K562 (cell line): ENCODE data around the gene ARHGEF18. TPM values are rescaled to one million over a fixed set of nuclear protein-coding genes. Genes with fewer than 3 reads are reported as not detected.

ENCODE experiments used
- ATAC-seq: fragments of 200-7000 bp; cut with Tn5 transposase; 3 replicates; pipeline ENCODE4 v1.9.1; 2020; ENCODE audit warnings: moderate library complexity
- BruUV-seq: library from RNA; stranded (reverse); fragments of 400-500 nt; replicated peaks from 2 replicates; lab custom pipeline; 2021; lab: Mats Ljungman, UMichigan
- CTCF ChIA-PET: fragments of 300-600 bp; formaldehyde crosslinking; extraction: SDS; loops from one replicate; lab custom pipeline; 2021; ENCODE audit warnings: low intra/inter-chr PET ratio; lab: Yijun Ruan, JAX
- POLR2A ChIA-PET: fragments of 300-600, 350-650 bp; sonication (Branson Sonifier 250); formaldehyde crosslinking; extraction: SDS; loops from one replicate; lab custom pipeline; 2021; ENCODE audit warnings: antibody characterized with exemption, inconsistent platforms; lab: Yijun Ruan, JAX
- DNase-seq, 4 experiments: peaks; one replicate each; pipeline versions ENCODE4 v3.0.0 to v3.0.0-alpha.2; 2011 to 2018; ENCODE audit warnings: low spot score in 3 of 4, mixed read lengths in 3 of 4; ENCODE audit errors: extremely low read depth in 1 of 4
- FAIRE-seq: peaks from 2 replicates; lab custom pipeline; 2011; peaks lifted over from hg19 to GRCh38; lab: Jason Lieb, UNC
- H2AFZ ChIP-seq: 2 replicates; pipeline ENCODE4 v1.6.0; 2011; ENCODE audit warnings: low read depth, low read length, control low read depth, inconsistent platforms
- H3K27ac ChIP-seq: fragments of 200-600 bp; 3 replicates; pipeline ENCODE4 v1.8.0; 2011; ENCODE audit warnings: low read depth, mild to moderate bottlenecking, control low read depth, inconsistent platforms, low read length, moderate library complexity, mixed read lengths; ENCODE audit errors: extremely low read depth
- H3K27me3 ChIP-seq, 2 experiments: fragments of 300-600 bp in 1 of 2; 2 replicates in 1 of 2; 3 replicates in 1 of 2; pipeline versions ENCODE4 v1.6.0 to v1.8.0; 2011; ENCODE audit warnings: inconsistent platforms in 2 of 2, low read length in 2 of 2, mild to moderate bottlenecking in 1 of 2, mixed read lengths in 1 of 2, moderate library complexity in 1 of 2; ENCODE audit not compliant: control insufficient read depth in 2 of 2, insufficient read depth in 2 of 2
- H3K36me3 ChIP-seq: fragments of 300-600 bp; 3 replicates; pipeline ENCODE4 v1.8.0; 2011; ENCODE audit warnings: mild to moderate bottlenecking, low read length, inconsistent platforms; ENCODE audit not compliant: control insufficient read depth, insufficient read depth
- H3K4me1 ChIP-seq, 2 experiments: fragments of 200-600 bp in 1 of 2; replicated peaks in 1 of 2; 2 replicates in 1 of 2; 3 replicates in 1 of 2; pipeline versions ENCODE4 v1.5.1 to v1.8.0; 2011; ENCODE audit warnings: inconsistent platforms in 2 of 2, low read length in 2 of 2, mild to moderate bottlenecking in 1 of 2, mixed read lengths in 1 of 2, moderate library complexity in 1 of 2; ENCODE audit not compliant: control insufficient read depth in 2 of 2, insufficient read depth in 2 of 2
- H3K4me2 ChIP-seq: 2 replicates; pipeline ENCODE4 v1.6.1; 2011; ENCODE audit warnings: low read length, control low read depth, inconsistent platforms, mixed read lengths; ENCODE audit not compliant: insufficient read depth
- H3K4me3 ChIP-seq: fragments of 200-600 bp; sonication (generic), shearing (Covaris generic); 2 replicates; pipeline ENCODE4 v1.5.1; 2016; ENCODE audit warnings: control low read depth, inconsistent platforms
- H3K79me2 ChIP-seq: fragments of 200-600 bp; 3 replicates; pipeline ENCODE4 v1.8.0; 2011; ENCODE audit warnings: low read length, inconsistent platforms; ENCODE audit not compliant: control insufficient read depth, insufficient read depth
- H3K9ac ChIP-seq, 2 experiments: 2 replicates each; pipeline versions ENCODE4 v1.6.0 to v1.6.1; 2011; ENCODE audit warnings: low read depth in 2 of 2, low read length in 2 of 2, control low read depth in 1 of 2, inconsistent platforms in 1 of 2, mild to moderate bottlenecking in 1 of 2, mixed read lengths in 1 of 2; ENCODE audit not compliant: insufficient read depth in 1 of 2
- H3K9me1 ChIP-seq: one replicate; pipeline ENCODE4 v1.6.0; 2011; ENCODE audit warnings: inconsistent platforms, mild to moderate bottlenecking, low read length, moderate library complexity; ENCODE audit not compliant: control insufficient read depth, insufficient read depth
- H3K9me3 ChIP-seq: replicated peaks from 2 replicates; pipeline ENCODE4 v1.5.1; 2011; ENCODE audit warnings: low read depth, low read length, inconsistent platforms; ENCODE audit not compliant: control insufficient read depth, insufficient read depth
- H4K20me1 ChIP-seq: replicated peaks from 2 replicates; pipeline ENCODE4 v1.6.1; 2011; ENCODE audit warnings: low read length, inconsistent platforms, mixed read lengths; ENCODE audit not compliant: control insufficient read depth, insufficient read depth
- HCFC1 ChIP-seq: IDR thresholded peaks from 2 replicates; pipeline ENCODE4 v1.6.1; 2012; ENCODE audit warnings: low read depth, low read length, improper control_type of control experiment
- RBM25 ChIP-seq: fragments of 200-400 bp; formaldehyde crosslinking; IDR thresholded peaks from 2 replicates; pipeline ENCODE4 v1.6.1; 2018; ENCODE audit warnings: low read length, low read depth, moderate library complexity; ENCODE audit not compliant: severe bottlenecking
- ZNF146 ChIP-seq: IDR thresholded peaks from one replicate; pipeline ENCODE4 v1.6.1; 2018; ENCODE audit warnings: missing compliant biosample characterization; ENCODE audit not compliant: unreplicated experiment
- WGBS: fragments of 100-300 bp; shearing (Covaris generic); methylation state at CpG from one replicate; pipeline ENCODE4 v1.1.6; 2016; ENCODE audit warnings: low coverage, mixed read lengths; ENCODE audit not compliant: insufficient coverage; ENCODE audit errors: missing lambda C conversion rate; 5-methylcytosine and 5-hydroxymethylcytosine counted together
- in situ Hi-C: fragments of 300-500 bp; cut with MboI; formaldehyde crosslinking; loops from 4 replicates; pipeline ENCODE4 v1.15.0; 2018; ENCODE audit warnings: inconsistent platforms, mixed read lengths
- intact Hi-C: fragments of 100-400 bp; cut with micrococcal nuclease; formaldehyde crosslinking; loops from 2 replicates; pipeline ENCODE4 v1.14.2; 2022
- polyA plus RNA-seq, 8 experiments: library from polyadenylated mRNA; depleted of rRNA in 4 of 8; stranded (reverse) in 5 of 8; unstranded in 3 of 8; fragments of >200 nt; fragmentation: Nextera tagmentation in 2 of 8; fragmentation: Illumina TruSeq in 1 of 8; extraction: Ambion mirVana in 2 of 8; extraction: Trizol in 1 of 8; gene quantifications; 2 replicates each; pipeline versions ENCODE4 v1.2.1 to v1.2.3, GENCODE V29; 2011 to 2014; ENCODE audit warnings: inconsistent platforms in 1 of 8, missing spikeins in 1 of 8
- total RNA-seq, 7 experiments: library from RNA; depleted of rRNA in 6 of 7; stranded (reverse); fragments of >200 nt in 6 of 7; fragmentation: Illumina TruSeq in 2 of 7; extraction: Trizol in 2 of 7; gene quantifications; 2 replicates each; pipeline versions ENCODE4 v1.2.1 to v1.2.3, GENCODE V29; 2011 to 2021; ENCODE audit warnings: low replicate concordance in 1 of 7
- TF ChIP-seq, protein P1 (sequence below), 3 experiments: IDR thresholded peaks in 2 of 3; conservative IDR thresholded peaks in 1 of 3; 2 replicates each; pipeline ENCODE4 v1.5.1; 2011 to 2012; ENCODE audit warnings: low read length in 3 of 3, mild to moderate bottlenecking in 3 of 3, control low read depth in 2 of 3, improper control_type of control experiment in 1 of 3, inconsistent platforms in 1 of 3, low read depth in 1 of 3, mixed read lengths in 1 of 3, moderate library complexity in 1 of 3; ENCODE audit not compliant: insufficient read depth in 2 of 3
- TF ChIP-seq, protein P2 (sequence below): fragments of 450-650 bp; IDR thresholded peaks from one replicate; pipeline ENCODE4 v1.6.1; 2018; ENCODE audit warnings: mild to moderate bottlenecking, moderate library complexity; ENCODE audit not compliant: partially characterized antibody

Gene ARHGEF18
- total and polyA plus RNA-seq, 9 of the 15 experiments (the other 6 are each of a cell fraction or from before 2014, with no cell fraction given) = 0.04 to 16.5 (median 4.5) TPM

- H3K9me1 ChIP-seq = no peaks in the 10 kb centered on the region
- POLR2A ChIA-PET = interaction anchor here (0.6 kb wide), 1 partner anchor 15 kb away, joined by 3 read pairs; no protein-coding TSS in a partner anchor
- TF ChIP-seq ZNF146 (CRISPR knock-in tag) (peak; percentile 20), HCFC1 (no peak), RBM25 (peak; percentile 37)
- H3K4me1 ChIP-seq = no peaks in the 10 kb centered on the region; a peak in 2 of 5 replicates
- no peak overlapping the region for H3K4me3 ChIP-seq
- H3K79me2 ChIP-seq = no peaks in the 10 kb centered on the region
- in situ Hi-C loops (no loop called here), intact Hi-C loops (no loop called here)
- no TSS peak for BruUV-seq
- DNase-seq (no peak), FAIRE-seq (no peak), ATAC-seq (no peak)
- H4K20me1 ChIP-seq = no peaks in the 10 kb centered on the region
- CTCF ChIA-PET = interaction anchor here (0.6 kb wide), 1 partner anchor 1868 kb away, joined by 3 read pairs; no protein-coding TSS in a partner anchor
- H3K27me3 ChIP-seq = peaks cover 3 to 33% of the 10 kb centered on the region in 2 experiments; a peak in 3 of 5 replicates
- no peak overlapping the region for H3K27ac ChIP-seq
- no peaks in the 10 kb centered on the region for H3K9me3 ChIP-seq
- H3K4me2 ChIP-seq = no peak overlapping the region
- H2AFZ ChIP-seq = no peak overlapping the region
- H3K9ac ChIP-seq = no peak overlapping the region
- 6% methylated on average over 2 of the region's 2 CpGs for WGBS
- H3K36me3 ChIP-seq = no peaks in the 10 kb centered on the region
Observed at GRCh38 chr19:7318176-7318575, 30.6 kb upstream of the ARHGEF18 start.

- peak; percentile 55 to 74 (median 70) for DNase-seq
- Histone ChIP-seq H3K9me1 (no peaks in the 10 kb centered on the region), H2AFZ (no peak overlapping the region), H3K27ac (no peak overlapping the region), H3K9me3 (0 out of 2 replicates have a peak, but pooled peaks cover 2% of the 10 kb centered on the region), H3K79me2 (no peaks in the 10 kb centered on the region), H3K4me2 (no peak overlapping the region), H3K36me3 (no peaks in the 10 kb centered on the region), H3K9ac (no peak overlapping the region), H3K4me1 (no peaks in the 10 kb centered on the region; a peak in 1 of 5 replicates), H3K27me3 (peaks cover 0 to 8% of the 10 kb centered on the region in 2 experiments; a peak in 1 of 5 replicates), H3K4me3 (no peak overlapping the region), H4K20me1 (no peaks in the 10 kb centered on the region; the same call in 1 of the 2 replicates)
- no peak for FAIRE-seq
- peak; percentile 82 for ATAC-seq
- intact Hi-C loops (loop anchor here (1.0 kb wide), 1 partner anchor 224 kb away; no protein-coding TSS in a partner anchor), in situ Hi-C loops (no loop called here)
- POLR2A ChIA-PET = no interaction called here
- CTCF ChIA-PET = interaction anchor here (0.7 to 1.3 kb wide), 2 partner anchors 178 to 224 kb away, joined by 3 to 5 read pairs; no protein-coding TSS in a partner anchor
- no TSS peak for BruUV-seq
- 11% methylated on average over 9 of the region's 10 CpGs for WGBS
- TF ChIP-seq, protein P1, sequence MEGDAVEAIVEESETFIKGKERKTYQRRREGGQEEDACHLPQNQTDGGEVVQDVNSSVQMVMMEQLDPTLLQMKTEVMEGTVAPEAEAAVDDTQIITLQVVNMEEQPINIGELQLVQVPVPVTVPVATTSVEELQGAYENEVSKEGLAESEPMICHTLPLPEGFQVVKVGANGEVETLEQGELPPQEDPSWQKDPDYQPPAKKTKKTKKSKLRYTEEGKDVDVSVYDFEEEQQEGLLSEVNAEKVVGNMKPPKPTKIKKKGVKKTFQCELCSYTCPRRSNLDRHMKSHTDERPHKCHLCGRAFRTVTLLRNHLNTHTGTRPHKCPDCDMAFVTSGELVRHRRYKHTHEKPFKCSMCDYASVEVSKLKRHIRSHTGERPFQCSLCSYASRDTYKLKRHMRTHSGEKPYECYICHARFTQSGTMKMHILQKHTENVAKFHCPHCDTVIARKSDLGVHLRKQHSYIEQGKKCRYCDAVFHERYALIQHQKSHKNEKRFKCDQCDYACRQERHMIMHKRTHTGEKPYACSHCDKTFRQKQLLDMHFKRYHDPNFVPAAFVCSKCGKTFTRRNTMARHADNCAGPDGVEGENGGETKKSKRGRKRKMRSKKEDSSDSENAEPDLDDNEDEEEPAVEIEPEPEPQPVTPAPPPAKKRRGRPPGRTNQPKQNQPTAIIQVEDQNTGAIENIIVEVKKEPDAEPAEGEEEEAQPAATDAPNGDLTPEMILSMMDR (IDR thresholded peaks at IDR 0.05 in 2 of 3, conservative IDR thresholded peaks at IDR 0.05 in 1 of 3; ENCODE audit: insufficient read depth in 2 of 3, low read depth in 1 of 3, low read length in 3 of 3) = peak; percentile 67 to 76 (median 70)
- TF ChIP-seq, protein P2, sequence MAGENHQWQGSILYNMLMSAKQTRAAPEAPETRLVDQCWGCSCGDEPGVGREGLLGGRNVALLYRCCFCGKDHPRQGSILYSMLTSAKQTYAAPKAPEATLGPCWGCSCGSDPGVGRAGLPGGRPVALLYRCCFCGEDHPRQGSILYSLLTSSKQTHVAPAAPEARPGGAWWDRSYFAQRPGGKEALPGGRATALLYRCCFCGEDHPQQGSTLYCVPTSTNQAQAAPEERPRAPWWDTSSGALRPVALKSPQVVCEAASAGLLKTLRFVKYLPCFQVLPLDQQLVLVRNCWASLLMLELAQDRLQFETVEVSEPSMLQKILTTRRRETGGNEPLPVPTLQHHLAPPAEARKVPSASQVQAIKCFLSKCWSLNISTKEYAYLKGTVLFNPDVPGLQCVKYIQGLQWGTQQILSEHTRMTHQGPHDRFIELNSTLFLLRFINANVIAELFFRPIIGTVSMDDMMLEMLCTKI = no peak
Observed at GRCh38 chr19:7326105-7326877, 22.4 kb upstream of the ARHGEF18 start.
